SJCRH30 (cell line): Measurements from ENCODE around the gene OR8D2. TPM values are rescaled to one million over a fixed set of nuclear protein-coding genes. Genes with fewer than 3 reads are reported as not detected.

ENCODE experiments used
- DNase-seq, 2 experiments: peaks; one replicate each; pipeline ENCODE4 v3.0.0-alpha.2; 2015 to 2020
- H3K27ac ChIP-seq: fragments of 250-450 bp; sonication (Bioruptor Pico); 2 replicates; pipeline ENCODE4 v1.5.1; 2020; ENCODE audit warnings: mild to moderate bottlenecking, moderate library complexity
- H3K27me3 ChIP-seq: fragments of 250-450 bp; sonication (Bioruptor Pico); 2 replicates; pipeline ENCODE4 v1.5.1; 2020; ENCODE audit warnings: mild to moderate bottlenecking, moderate library complexity
- H3K36me3 ChIP-seq: fragments of 250-450 bp; sonication (Bioruptor Pico); 2 replicates; pipeline ENCODE4 v1.5.1; 2020; ENCODE audit warnings: mild to moderate bottlenecking, moderate library complexity
- H3K4me1 ChIP-seq: fragments of 250-450 bp; sonication (Bioruptor Pico); 2 replicates; pipeline ENCODE4 v1.5.1; 2020; ENCODE audit warnings: mild to moderate bottlenecking, moderate library complexity
- H3K4me3 ChIP-seq: fragments of 250-450 bp; sonication (Bioruptor Pico); 2 replicates; pipeline ENCODE4 v1.5.1; 2020; ENCODE audit warnings: mild to moderate bottlenecking, moderate library complexity
- H3K9me3 ChIP-seq: fragments of 250-450 bp; sonication (Bioruptor Pico); replicated peaks from 2 replicates; pipeline ENCODE4 v1.5.1; 2020; ENCODE audit warnings: mild to moderate bottlenecking, moderate library complexity
- total RNA-seq: library from RNA; depleted of rRNA; stranded (reverse); fragments of >200 nt; shearing (Covaris generic); gene quantifications from 2 replicates; pipeline ENCODE4 v1.2.3, GENCODE V29; 2014; rRNA removed

The OR8D2 gene, protein sequence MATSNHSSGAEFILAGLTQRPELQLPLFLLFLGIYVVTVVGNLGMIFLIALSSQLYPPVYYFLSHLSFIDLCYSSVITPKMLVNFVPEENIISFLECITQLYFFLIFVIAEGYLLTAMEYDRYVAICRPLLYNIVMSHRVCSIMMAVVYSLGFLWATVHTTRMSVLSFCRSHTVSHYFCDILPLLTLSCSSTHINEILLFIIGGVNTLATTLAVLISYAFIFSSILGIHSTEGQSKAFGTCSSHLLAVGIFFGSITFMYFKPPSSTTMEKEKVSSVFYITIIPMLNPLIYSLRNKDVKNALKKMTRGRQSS
- total RNA-seq: not detected in 2 replicates

DNA sequence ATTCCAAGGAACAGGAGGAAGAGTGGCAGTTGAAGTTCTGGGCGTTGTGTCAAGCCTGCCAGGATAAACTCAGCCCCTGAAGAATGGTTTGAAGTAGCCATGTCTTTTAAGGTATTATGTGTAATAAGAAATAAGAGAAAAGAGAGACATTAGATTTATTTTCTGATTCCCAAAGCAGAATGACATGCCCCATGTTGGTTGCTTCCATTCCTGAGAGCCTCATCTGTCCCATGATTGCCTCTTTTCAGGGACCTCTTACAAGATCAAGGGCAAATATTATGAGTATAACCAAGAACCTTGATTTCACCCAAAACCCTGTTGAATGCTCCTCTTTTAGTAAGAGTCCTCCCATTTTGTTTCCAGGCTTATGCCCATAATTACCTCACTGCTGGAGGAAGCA is at the start of gene OR8D2:
TSS of gene OR8D2 (minus strand) at position 101 of the 400 bp plus-strand sequence. CDS start at position 101, 0 bp downstream.
- Histone ChIP-seq H3K27me3 (no peaks in the 10 kb centered on the region), H3K27ac (no peak within 1 kb of the TSS), H3K4me3 (no peak within 1 kb of the TSS), H3K9me3 (no peaks in the 10 kb centered on the region), H3K4me1 (no peaks in the 10 kb centered on the region), H3K36me3 (no peaks in the 10 kb centered on the region)
- DNase-seq: no peak

DNA sequence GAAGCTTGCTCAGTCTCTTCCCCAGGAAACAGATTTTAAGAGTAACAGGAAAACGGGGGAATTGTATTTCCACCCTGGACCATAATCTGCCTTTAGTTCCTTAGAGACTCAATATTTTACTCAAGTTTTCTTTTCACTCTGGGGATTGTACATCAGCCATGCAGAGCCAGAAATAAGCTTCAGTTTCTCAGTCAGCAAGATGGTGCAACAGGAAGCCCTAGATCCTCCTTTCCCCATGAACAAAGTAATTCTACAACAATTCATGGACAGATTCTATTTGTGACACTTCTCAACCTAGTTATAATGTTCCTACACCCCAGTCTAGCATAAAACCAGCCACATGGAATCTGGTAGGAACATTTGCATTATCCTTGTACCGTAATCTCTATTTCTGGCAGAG is 39.6 kb upstream of the OR8D2 start:
- no peak overlapping the region for H3K4me3 ChIP-seq

DNA sequence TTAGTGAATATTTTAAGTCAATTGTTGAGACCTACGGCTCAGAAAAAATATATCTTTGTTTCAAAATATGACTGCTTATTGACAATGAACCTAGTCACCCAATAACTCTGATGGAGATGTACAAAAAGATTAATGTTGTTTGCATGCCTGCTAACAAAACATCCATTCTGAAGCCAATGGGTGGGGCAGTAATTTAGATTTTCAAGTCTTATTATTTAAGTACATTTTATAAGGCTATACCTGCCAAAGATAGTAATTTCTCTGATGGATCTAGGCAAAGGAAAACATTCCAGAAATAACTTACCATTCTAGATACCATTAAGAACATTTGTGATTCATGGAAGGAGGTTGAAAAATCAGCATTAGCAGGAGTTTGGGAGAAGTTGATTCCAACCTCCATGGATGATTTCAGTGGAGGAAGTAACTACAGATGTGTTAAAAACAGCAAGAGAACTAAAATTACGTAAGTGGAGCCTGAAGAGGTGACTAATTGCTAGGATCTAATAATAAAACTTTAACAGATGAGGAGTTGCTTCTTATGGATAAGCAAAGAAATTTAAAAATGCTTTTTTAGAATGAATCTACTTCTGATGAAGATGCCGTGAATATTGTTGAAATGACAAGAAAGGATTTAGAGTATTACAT is 26.4 kb upstream of the OR8D2 start:
- H3K27me3 ChIP-seq: no peaks in the 10 kb centered on the region
- no peak overlapping the region for H3K4me3 ChIP-seq
- no peaks in the 10 kb centered on the region for H3K9me3 ChIP-seq
- H3K36me3 ChIP-seq: no peaks in the 10 kb centered on the region
- no peak for DNase-seq
- no peaks in the 10 kb centered on the region for H3K4me1 ChIP-seq
- H3K27ac ChIP-seq: no peak overlapping the region

More for the DNA sequence above, 39.6 kb upstream of the OR8D2 start:
- no peaks in the 10 kb centered on the region for H3K9me3 ChIP-seq
- H3K27me3 ChIP-seq: no peaks in the 10 kb centered on the region
- no peaks in the 10 kb centered on the region for H3K4me1 ChIP-seq
- no peak overlapping the region for H3K27ac ChIP-seq
- DNase-seq: no peak
- no peaks in the 10 kb centered on the region for H3K36me3 ChIP-seq

DNA sequence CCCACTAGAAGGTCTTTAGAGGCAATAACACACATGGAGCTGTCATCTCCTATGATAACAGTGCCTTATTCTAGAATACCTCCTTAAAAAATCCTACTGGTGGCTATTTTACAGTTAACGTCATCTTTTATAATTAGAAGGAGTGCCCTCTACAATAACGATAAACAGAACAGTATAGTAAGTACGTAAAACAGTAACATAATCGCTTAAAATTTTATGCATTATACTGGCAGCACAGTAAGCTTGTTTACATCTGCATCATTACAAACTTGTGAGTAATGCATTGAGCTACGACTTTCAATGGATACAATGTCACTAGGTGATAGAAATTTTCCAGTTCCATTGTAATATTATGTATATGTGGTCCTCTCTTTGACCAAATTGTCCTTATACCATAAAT is 24.3 kb upstream of the OR8D2 start:
- H3K4me1 ChIP-seq: no peaks in the 10 kb centered on the region
- no peak for DNase-seq
- H3K36me3 ChIP-seq: no peaks in the 10 kb centered on the region
- H3K4me3 ChIP-seq: no peak overlapping the region
- no peaks in the 10 kb centered on the region for H3K27me3 ChIP-seq
- no peaks in the 10 kb centered on the region for H3K9me3 ChIP-seq
- H3K27ac ChIP-seq: no peak overlapping the region

DNA sequence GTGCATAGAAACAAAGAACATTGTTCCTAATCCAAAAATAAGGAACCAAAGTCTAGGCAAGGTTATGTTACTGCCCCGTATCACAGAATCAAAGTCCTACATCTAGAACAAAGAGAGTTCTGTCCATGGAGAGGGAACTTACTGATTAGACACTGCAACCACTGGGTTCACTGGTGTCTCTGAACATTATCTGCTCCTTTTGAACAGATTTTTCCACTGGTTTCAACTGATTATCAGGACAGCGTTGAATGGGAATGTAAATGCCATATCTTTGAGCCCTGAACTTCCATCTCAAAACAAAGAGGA is 20.1 kb upstream of the OR8D2 start:
- Histone ChIP-seq H3K36me3 (no peaks in the 10 kb centered on the region), H3K4me3 (no peak overlapping the region), H3K27me3 (no peaks in the 10 kb centered on the region), H3K27ac (no peak overlapping the region), H3K4me1 (no peaks in the 10 kb centered on the region), H3K9me3 (no peaks in the 10 kb centered on the region)
- no peak for DNase-seq

DNA sequence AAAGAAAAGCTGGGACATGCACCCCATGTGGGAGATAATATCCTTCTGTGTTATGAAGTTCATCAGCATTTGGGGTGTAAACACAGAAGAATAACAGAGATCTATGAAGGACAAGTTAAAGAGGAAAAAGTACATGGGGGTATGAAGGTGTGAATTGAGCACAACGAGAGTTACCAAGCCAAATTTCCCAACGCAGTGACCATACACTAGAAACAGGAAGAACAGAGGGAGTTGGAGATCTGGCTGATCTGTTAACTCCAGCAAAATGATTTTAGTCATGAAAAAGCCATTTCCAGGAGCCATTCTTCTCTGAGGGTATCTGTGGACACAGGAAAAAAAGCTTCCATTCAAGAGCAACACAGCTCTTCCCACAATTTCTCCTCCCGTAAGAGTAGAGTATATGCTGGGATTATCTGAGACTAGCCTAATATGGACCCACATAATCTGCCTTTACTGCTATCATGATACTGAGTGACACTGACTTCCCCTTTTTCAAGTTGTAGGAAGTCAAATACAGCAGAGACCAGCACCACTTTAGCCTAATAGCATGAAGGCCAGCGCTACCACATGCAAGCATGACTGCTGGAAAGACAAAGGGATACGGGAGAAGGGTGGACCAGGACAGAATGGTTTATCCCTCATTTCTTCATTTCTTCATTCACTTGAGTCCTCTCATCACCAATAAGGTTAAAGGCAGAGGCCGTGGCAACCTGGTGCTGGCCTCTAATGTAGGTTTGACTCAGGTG is 19.6 kb upstream of the OR8D2 start:
- Histone ChIP-seq H3K27me3 (no peaks in the 10 kb centered on the region), H3K9me3 (no peaks in the 10 kb centered on the region), H3K27ac (no peak overlapping the region), H3K4me1 (no peaks in the 10 kb centered on the region), H3K4me3 (no peak overlapping the region), H3K36me3 (no peaks in the 10 kb centered on the region)
- DNase-seq: no peak

DNA sequence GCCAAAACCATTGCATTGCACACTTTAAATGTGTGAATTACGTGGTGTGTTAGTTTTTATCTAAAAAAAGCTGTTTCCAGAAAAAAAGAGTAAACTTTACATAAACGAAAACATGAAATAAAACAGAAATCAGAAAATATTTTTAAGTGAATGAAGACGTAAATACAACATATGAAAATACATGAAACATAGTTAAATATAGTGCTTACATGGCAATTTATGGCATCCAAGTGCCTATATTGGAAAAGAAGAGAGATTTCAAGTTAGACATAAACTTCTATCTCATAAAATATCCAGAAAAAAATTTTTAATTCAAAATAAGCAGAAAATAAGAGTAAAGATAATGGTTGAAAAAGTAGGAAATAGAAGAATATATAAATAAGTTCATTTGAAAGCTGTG is 11.9 kb upstream of the OR8D2 start:
- Histone ChIP-seq H3K4me3 (no peak overlapping the region), H3K36me3 (no peaks in the 10 kb centered on the region), H3K9me3 (no peaks in the 10 kb centered on the region), H3K27ac (no peak overlapping the region), H3K4me1 (no peaks in the 10 kb centered on the region), H3K27me3 (no peaks in the 10 kb centered on the region)
- DNase-seq: no peak

DNA sequence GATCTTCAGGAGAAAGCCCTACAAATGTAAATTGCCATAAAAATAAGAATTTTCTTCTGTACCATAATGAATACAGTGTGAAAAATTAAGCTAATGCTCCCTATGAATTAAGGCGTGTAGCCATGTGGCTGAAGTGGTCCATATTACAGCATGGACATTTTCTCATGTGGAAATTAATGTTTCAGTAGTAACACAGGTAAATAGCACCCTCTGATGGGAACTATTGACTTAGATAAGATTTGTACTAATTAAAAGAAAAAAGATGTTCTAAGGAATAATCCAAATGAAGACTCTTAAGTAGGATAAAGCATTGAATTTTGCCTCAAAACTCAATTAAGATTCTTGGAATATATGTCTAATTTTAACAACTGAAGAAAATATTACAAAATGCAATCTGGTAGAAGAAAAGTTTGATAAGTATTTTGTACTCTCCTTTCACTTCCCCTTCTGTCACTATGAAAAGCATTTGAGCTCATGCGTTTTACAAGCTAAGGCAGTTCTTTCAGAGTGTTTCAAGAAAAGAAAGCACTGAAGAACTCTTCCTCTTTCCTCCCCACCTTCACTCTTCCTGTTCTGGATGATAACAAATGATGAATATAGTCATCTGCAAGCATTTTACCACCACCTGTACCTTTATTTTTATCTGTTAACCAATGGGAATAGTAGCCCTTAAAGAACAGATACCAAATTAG is 9.9 kb upstream of the OR8D2 start:
- no peak for DNase-seq
- no peak overlapping the region for H3K4me3 ChIP-seq
- H3K9me3 ChIP-seq: no peaks in the 10 kb centered on the region
- no peak overlapping the region for H3K27ac ChIP-seq
- H3K27me3 ChIP-seq: no peaks in the 10 kb centered on the region
- no peaks in the 10 kb centered on the region for H3K36me3 ChIP-seq
- no peaks in the 10 kb centered on the region for H3K4me1 ChIP-seq

DNA sequence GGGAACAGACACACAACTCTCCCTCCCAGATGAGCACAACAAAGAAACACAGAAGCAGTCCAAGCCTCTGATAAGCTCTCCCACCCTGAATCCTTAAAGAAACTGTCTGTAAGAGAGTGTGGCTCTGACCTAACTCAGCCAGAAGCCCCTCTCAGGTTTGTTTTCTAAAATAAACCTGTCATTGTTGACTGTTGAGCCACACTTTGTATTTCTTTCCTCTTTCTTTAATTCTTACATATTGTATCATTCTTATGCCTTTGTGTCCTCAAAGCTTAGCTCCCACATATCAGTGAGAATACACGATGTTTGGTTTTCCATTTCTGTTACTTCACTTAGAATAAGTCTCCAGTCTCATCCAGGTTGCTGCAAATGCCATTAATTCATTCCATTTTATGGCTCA is 7.8 kb upstream of the OR8D2 start:
- Histone ChIP-seq H3K27ac (no peak overlapping the region), H3K27me3 (no peaks in the 10 kb centered on the region), H3K36me3 (no peaks in the 10 kb centered on the region), H3K4me1 (no peaks in the 10 kb centered on the region), H3K9me3 (no peaks in the 10 kb centered on the region), H3K4me3 (no peak overlapping the region)
- no peak for DNase-seq

DNA sequence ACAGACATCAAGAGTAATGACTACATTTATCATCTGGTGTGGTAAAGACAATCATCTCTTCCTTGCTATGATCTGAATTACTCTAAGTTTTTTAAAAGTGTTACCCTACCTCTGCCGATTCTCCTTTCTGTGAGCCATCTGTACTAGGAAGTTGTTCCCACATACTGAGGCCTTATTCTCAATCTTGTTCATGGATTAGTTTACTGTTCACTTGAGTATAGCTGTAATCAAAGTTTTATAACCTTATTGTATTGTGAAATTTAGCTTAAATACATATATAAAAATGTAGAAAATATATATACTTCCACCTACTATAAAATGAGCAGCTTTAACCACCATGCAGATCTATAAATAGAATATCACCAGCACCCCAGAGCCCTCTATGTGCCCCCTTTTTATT is 2.4 kb upstream of the OR8D2 start:
- DNase-seq: no peak
- no peaks in the 10 kb centered on the region for H3K36me3 ChIP-seq
- no peak overlapping the region for H3K27ac ChIP-seq
- H3K4me3 ChIP-seq: no peak overlapping the region
- no peaks in the 10 kb centered on the region for H3K4me1 ChIP-seq
- no peaks in the 10 kb centered on the region for H3K27me3 ChIP-seq
- no peaks in the 10 kb centered on the region for H3K9me3 ChIP-seq

DNA sequence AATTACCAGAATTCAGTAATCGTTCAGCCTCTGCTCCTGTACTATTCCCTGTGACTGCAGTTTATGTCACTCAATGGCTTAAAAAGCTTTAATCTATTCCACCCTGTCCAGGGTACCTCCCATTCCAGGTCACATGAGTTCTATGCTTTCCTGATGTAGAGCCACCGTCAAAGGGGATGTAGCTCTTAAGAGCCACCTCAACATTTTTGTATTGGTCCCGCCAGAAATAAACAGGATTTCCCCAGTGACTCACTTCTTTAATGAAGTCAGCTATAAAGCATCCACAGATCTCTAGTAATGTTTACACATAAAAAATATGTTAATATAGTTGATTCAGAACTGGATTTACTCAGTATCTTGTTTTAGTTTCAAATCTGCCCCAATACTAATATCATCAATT is 4.9 kb downstream of the OR8D2 start:
- no peaks in the 10 kb centered on the region for H3K36me3 ChIP-seq
- H3K27me3 ChIP-seq: no peaks in the 10 kb centered on the region
- DNase-seq: no peak
- H3K4me1 ChIP-seq: no peaks in the 10 kb centered on the region
- no peaks in the 10 kb centered on the region for H3K9me3 ChIP-seq
- no peak overlapping the region for H3K4me3 ChIP-seq
- H3K27ac ChIP-seq: no peak overlapping the region

DNA sequence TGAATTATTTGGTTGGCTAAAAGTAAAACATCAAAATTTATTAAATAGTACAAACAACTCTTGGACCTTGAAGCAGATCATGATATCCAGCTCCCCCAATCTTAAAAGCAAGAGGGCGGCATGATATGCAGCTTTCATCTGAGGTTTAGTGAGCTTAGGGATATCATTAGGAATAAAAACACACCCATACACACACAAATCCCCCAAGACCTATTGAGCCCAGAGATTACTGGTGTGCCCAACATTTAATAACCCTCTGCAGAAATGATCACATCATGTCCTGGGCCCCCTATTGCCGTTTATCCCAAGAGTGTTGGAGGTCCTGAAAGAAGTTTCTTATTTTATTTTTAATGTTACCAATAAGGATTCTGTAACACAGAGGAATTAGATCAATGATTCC is 6.1 kb downstream of the OR8D2 start, which contains the start of gene OR8D1:
TSS of gene OR8D1 (minus strand) at position 101 of the 400 bp plus-strand sequence. CDS start 3,183 bp downstream, outside the sequence.
- Histone ChIP-seq H3K9me3 (no peaks in the 10 kb centered on the region), H3K4me1 (no peaks in the 10 kb centered on the region), H3K27me3 (no peaks in the 10 kb centered on the region), H3K27ac (no peak within 1 kb of the TSS), H3K4me3 (no peak within 1 kb of the TSS), H3K36me3 (no peaks in the 10 kb centered on the region)
- no peak for DNase-seq

DNA sequence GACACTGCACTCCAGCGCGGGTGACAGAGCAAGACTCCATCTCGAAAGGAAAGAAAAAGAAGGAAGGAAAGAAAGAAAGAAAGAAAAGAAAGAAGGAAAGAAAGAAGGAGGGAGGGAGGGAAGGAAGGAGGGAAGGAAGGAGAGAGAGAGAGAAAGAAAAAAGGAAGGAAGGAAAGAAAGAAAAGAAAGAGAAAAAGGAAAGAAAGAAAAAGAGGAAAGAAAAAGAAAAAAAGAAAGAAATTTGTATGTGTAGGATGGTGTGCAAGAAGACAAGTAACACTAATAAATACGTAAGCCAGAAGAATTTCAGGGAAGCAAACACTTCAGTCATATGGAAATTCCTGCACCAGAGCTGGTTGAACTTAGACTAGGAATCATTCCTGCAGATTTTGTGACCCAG is 6.9 kb downstream of the OR8D2 start:
- H3K27me3 ChIP-seq: no peaks in the 10 kb centered on the region
- H3K4me3 ChIP-seq: no peak overlapping the region
- H3K4me1 ChIP-seq: no peaks in the 10 kb centered on the region
- H3K36me3 ChIP-seq: no peaks in the 10 kb centered on the region
- DNase-seq: no peak
- no peaks in the 10 kb centered on the region for H3K9me3 ChIP-seq
- no peak overlapping the region for H3K27ac ChIP-seq

DNA sequence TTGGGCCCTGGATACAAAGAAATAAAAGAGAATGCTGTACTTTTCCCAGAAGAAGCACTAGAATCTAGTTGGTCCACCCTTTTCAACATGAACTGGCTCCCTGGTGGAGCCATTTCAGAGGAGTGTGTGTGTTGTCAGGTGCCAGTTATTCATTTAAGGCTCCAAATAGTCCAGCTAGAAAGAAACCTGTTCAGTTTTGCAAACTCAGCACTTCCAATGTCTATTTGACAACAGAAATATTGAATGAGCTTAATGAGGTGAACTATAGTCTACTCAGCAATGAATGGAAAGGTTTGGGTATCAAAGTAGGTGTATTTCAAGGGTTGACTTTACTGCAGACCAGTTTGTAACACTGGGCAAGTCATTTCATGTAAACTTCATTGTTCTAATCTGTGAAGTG is 8.3 kb downstream of the OR8D2 start:
- DNase-seq: no peak
- Histone ChIP-seq H3K4me3 (no peak overlapping the region), H3K27ac (no peak overlapping the region), H3K4me1 (no peaks in the 10 kb centered on the region), H3K36me3 (no peaks in the 10 kb centered on the region), H3K9me3 (no peaks in the 10 kb centered on the region), H3K27me3 (no peaks in the 10 kb centered on the region)

DNA sequence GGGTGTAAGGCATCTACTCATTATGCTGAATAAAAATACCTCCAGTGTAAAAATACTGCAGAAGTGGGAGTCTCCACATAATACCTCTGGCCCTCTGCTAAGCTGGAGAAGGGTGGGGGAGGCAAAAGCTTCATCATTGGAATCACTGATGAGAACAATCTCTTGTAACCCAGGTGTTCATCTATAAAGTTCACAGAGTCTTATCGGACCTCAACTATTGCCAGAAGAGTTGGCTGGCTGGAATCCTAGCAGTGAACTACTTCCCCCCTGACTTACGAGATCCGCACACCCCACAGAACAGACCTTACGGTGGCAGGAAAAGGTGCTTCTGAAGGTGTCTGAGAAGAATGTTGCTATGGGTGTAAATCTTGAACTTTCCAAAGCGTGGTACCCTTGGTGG is 8.7 kb downstream of the OR8D2 start:
- Histone ChIP-seq H3K9me3 (no peaks in the 10 kb centered on the region), H3K27me3 (no peaks in the 10 kb centered on the region), H3K4me1 (no peaks in the 10 kb centered on the region), H3K4me3 (no peak overlapping the region), H3K27ac (no peak overlapping the region), H3K36me3 (no peaks in the 10 kb centered on the region)
- no peak for DNase-seq
